GM18951 (cell line): ENCODE measurements around the gene SLC19A1.
"Not testable (repeated sequence)": the region's sequence is repeated elsewhere in the genome, so short reads cannot be mapped to it uniquely, and the experiment has no call there.

Experiments
- POLR2A ChIP-seq: IDR thresholded peaks from 4 replicates; pipeline ENCODE4 v1.6.1; 2011; ENCODE audit warnings: mild to moderate bottlenecking; ENCODE audit not compliant: insufficient read length, insufficient read depth; ENCODE audit errors: extremely low read depth
- in situ Hi-C: fragments of 300-500 bp; cut with MboI; formaldehyde crosslinking; loops from one replicate; pipeline ENCODE4 v1.12.0; 2022; ENCODE audit warnings: low sequenced_read_pairs, mixed read lengths, inconsistent platforms; ENCODE audit not compliant: unreplicated experiment

SLC19A1 gene

DNA sequence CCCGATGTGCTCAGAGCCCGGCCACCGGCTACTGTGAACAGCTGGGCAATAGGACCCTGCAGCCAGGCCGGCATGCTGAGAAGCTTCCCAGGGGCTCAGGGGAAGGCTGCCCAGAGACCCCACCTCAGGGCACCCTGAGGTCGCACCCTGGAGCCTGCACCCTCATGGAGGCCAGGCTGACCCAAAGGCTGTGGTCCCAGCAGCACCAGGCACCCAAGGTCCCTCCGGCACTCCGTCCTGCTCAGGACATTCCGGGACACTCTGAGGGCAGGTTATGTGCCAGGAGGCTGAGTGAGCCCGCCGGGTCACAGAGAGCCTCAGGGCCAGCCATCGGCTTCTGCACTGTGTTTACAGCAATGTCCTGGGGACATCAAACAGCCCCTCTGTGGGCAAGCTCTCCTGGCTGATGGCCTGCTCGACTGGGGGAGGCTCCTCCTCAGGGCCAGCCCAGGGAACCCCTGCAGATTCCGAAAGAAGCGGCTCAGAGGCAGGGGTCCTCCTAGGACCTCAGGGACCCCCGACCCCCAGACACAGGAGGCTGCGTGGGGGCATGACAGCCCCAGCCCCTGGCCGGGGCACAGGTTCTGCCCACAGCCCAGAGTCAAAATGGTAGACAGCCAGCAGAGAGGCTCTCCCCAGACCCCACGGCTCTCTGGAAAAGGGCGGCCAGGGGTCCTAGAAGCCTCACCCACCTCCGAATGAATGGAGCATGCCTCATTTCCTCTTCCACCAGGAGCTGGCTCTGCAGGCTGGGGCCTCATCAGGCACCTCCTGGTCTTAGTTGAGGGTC, 8.2 kb downstream of the SLC19A1 start:
- TF ChIP-seq POLR2A: no peak
- in situ Hi-C loops: no loop called here

DNA sequence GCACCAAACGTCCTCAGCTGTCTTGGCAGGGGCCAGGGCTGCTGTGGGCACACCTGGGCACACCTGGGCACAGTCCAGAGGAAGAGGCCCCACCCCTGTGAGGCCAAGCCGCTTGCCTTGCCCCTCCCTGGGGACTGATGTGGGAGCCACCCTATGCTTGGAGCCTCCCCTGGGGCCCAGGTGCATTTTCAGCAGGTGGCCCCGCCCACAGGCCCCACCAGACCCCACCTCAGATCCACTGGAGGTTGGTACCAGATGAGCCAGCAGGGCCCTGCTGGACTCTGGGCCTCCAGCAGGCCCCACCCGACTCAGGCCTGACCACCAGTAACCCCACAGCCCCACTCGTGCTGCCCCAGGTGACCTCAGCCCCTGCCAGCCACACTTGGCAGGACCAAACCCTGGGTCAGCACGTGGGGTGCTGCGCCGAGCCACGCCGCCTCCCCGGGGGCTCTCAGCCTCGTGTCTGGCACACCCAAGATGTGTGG, 8.8 kb downstream of the SLC19A1 start:
- in situ Hi-C loops: no loop called here
- no peak for TF ChIP-seq POLR2A

DNA sequence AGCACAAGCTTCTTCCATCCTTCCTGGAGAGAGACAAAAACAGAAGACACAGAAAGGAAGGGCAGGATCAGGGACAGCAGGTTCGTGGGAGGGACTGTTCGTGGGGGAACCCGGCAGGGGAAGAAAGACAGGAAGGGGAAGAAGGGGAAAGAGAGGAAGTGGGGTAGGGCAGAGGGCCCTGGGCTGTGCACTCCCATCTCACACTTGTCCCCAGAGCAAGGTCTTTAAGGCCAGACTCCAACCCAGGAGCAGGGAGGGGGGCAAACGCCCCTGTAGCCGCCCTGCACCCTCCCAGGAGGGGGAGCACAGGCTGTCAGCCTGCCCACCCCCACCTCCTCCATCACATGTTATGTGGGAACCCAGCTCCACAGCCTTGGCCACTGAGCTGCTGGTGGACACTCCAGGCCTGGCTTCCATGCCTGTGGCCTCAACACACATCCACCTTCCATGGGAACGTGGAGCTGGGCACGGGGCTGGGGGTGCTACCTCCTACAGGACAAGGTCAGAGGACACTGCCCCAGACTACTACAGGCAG, 9.3 kb downstream of the SLC19A1 start:
- no peak for TF ChIP-seq POLR2A
- in situ Hi-C loops: no loop called here

DNA sequence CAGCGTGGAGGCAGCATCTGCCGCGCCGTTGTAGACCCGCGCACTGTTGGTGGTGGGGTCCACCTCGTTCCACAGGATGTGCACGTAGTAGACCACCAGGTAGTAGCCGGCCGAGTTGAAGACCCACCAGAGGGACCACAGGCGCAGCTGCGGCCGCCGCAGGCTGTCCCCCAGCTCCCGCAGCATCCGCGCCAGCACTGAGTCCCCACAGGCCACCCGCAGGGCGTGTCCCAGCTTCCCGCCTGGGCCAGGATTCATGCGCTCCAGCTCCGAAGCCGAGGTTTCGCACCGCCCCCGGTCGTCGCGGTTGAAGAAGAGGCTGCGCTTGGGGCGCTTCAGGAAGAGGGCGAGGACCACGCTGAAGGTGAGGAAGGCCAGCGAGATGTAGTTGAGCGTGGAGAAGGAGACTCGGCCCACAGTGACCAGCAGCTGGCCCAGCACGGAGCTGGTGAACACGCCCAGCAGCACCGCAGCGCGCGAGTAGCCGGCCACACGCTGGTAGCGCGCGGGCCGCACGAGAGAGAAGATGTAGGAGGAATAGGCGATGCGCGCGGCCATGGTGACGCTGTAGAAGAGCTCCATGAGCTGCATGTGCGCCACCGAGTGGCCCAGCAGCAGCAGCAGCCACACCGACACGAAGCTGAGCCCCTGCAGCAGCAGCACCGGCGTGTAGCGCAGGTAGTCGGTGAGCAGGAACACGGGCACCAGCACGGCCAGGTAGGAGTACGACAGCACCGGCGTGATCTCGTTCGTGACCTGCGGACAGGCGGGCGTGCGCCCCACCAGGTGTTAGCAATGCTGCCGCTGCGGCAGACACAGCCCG, 10.6 kb downstream of the SLC19A1 start:
- TF ChIP-seq POLR2A: no peak
- in situ Hi-C loops: no loop called here

DNA sequence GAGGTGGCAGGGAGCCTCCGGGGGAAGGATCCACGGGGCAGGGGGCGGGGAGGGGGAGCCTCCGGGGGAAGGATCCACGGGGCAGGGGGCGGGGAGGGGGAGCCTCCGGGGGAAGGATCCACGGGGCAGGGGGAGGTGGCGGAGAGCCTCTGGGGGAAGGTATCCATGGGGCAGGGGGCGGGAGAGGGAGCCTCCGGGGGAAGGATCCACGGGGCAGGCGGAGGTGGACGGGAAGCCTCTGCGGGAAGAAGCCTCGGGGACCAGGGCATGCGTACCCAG, 11.2 kb downstream of the SLC19A1 start:
- in situ Hi-C loops: not testable (repeated sequence)

DNA sequence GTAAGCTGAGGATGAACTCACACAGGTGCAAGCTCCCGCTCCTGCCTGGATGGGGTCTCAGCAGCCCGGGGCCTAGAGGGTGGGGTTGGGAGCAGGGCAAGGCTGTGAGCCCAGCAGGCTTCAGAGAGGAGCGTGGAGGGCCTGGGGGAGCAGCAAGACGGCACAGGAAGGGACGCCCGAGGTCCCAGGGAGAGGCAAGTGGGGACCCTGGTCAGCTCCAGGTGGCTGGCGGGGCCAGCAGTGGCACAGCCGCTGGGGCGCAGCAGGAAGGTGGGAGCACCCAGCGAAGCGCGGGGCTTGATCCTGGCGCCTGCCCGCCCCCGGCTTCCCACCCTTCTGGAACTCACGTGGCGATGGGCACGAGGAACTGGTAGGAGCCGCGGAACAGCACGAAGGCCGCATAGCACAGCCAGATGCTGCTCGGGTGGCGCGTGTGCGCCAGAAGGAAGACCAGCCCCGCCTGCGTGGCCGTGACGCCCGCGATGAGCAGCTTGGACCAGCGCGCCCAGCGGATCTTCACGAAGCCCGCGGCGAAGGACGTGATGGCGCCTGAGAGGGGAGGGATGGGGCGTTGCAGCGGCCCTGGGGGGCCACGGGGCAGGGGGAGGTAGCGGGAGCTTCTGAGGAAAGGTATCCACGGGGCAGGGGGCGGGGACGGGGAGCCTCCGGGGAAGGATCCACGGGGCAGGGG, 11.7 kb downstream of the SLC19A1 start:
- TF ChIP-seq POLR2A: no peak
- in situ Hi-C loops: no loop called here

DNA sequence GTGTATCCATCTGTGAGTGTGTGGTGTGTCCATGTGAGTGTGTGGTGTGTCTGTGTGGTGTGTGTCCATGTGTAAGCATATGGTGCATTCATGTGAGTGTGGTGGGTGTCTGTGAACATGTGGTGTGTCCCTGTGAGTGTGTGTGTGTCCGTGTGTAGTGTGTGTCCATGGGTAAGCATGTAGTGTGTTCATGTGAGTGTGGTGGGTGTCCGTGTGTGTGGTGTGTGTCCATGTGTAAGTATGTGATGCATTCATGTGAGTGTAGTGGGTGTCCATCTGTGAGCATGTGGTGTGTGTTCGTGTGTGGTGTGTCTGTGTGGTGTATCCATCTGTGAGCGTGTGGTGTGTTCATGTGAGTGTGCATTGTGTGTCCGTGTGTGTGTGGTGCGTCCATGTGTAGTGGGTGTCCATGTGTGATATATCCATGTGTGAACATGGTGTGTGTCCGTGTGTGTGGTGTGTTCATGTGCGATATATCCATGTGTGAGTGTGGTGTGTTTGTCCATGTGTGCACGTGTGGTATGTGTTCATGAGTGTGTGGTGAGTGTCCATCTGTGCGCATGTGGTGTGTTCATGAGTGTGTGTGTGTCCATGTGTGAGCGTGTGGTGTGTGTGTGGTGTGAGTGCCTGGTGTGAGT, 12.3 kb downstream of the SLC19A1 start:
- TF ChIP-seq POLR2A: no peak

DNA sequence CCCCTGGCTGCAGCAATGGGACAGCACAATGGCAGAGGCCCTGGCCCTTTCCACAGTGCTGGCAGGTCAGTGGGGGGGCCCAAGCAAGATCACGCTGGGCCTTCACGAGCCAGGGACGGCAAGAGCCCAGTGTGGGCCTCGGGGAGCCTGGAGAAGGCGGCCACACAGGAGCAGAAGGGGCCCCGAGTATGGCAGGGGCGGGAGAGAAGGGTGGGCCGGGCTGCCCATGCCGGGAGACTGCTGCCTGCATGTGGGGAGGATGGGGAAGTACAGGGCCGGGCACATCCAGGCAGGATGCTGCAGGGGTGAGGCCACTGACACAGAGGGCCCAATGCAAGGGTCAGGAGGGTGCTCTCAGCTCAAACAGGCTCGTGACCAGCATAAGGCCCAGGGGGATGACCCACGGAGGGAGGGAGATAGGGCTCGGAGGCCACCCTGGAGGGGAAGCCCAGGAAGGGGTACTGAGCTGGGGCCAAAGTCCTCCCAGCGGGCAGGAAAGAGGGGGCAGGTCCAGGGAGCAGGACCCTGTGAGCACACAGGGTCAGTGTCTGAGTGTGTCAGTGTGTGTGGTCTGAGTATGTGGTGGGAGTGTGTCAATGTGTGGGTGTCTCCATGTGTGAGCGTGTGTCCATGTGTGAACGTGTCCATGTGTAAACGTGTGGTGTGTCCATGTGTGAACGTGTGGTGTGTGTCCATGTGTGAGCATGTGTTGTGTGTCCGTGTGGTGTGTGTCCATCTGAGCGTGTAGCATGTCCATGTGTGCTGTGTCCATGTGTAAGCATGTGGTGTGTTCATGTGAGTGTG, 13.1 kb downstream of the SLC19A1 start:
- in situ Hi-C loops: no loop called here
- no peak for TF ChIP-seq POLR2A

More for the DNA sequence above, 12.3 kb downstream of the SLC19A1 start:
- in situ Hi-C loops: no loop called here

DNA sequence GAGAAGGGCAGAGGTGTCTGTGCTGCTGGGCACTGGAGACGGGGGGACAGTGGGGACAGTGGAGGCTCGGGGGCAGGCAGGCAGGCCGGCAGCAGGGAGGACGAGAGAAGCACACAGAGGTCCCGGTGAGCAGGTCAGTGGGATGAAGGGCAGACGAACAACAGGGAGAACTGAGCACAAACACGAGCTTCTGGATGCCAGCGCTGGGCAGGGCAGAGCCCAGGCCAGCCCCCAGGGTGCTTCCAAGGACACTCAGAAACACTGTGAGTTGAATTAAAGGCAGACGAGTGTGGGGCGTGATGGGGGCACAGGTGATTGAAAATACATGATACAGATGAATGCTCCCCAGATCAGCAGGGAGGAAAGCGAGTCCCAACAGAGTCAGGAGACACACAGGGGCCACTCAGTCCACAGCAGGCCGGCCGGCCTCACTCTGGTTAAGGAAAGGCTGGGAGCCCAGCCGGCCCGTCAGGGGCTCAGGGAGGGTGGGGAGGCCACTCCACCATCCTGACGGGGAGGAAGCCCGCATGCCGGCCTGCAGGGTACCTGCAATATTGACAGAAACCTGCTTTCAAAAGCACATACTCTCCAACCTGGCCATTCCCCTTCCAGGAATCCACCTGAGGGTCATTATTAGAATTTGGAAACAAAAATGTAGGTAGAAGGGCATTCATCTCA, 14.1 kb downstream of the SLC19A1 start:
- TF ChIP-seq POLR2A: no peak
- in situ Hi-C loops: no loop called here

DNA sequence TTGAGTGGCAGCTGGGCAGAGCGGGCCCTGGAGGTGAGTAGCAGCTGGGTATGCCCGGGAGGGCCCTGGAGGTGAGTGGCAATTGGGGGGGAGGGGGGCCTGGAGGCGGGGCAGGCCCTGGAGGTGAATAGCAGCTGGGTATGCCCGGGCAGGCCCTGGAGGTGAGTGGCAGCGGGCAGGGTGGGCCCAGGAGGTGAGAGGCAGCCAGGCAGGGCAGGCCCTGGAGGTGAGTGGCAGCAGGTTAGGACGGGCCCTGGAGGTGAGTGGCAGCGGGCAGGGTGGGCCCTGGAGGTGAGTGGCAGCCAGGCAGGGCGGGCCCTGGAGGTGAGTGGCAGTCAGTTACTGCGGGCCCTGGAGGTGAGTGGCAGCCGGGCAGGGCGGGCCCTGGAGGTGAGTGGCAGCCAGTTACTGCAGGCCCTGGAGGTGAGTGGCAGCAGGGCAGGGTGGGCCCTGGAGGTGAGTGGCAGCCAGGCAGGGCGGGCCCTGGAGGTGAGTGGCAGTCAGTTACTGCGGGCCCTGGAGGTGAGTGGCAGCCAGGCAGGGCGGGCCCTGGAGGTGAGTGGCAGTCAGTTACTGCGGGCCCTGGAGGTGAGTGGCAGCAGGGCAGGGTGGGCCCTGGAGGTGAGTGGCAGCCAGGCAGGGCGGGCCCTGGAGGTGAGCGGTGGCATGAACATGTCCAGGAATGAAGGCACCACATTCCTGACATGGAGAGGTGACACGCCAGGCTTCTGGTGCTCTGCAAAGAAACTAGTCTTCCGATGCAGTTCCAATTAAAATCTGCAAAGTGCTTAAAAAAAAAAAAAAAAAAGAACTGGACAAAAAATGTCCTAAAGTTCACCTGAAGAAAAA, 14.9 kb downstream of the SLC19A1 start:
- in situ Hi-C loops: not testable (repeated sequence)

DNA sequence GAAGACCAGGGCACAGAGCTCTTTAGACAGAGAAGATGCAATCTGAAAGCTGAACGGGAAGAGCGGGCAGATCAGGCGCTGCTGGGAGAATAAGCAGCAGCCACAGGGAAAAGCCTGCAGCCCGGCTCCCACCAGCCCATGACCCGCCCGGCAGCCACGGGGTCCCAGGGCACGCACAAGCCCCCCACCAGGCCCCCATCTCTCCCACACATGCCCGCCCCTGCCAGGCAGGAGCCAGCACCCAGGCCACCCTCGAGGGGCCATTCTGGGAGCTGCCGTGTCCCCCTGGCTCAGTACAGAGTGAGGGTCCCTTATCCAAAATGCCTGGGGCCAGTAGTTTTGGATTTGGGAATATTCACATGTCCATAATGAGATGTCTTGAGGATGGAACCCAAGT, 16.3 kb downstream of the SLC19A1 start:
- in situ Hi-C loops: no loop called here
- no peak for TF ChIP-seq POLR2A
